ENCODE results near the gene ZNF727. TPM values are rescaled to one million over a fixed set of nuclear protein-coding genes. Genes with fewer than 3 reads are reported as not detected.
"Not testable (repeated sequence)": the region's sequence is repeated elsewhere in the genome, so short reads cannot be mapped to it uniquely, and the experiment has no call there.

Gene ZNF727
- total RNA-seq: 1 to 10 TPM in 1 of 4 donors, under 1 TPM in 1, not detected in 2; 0.79 to 1.5 TPM

DNA sequence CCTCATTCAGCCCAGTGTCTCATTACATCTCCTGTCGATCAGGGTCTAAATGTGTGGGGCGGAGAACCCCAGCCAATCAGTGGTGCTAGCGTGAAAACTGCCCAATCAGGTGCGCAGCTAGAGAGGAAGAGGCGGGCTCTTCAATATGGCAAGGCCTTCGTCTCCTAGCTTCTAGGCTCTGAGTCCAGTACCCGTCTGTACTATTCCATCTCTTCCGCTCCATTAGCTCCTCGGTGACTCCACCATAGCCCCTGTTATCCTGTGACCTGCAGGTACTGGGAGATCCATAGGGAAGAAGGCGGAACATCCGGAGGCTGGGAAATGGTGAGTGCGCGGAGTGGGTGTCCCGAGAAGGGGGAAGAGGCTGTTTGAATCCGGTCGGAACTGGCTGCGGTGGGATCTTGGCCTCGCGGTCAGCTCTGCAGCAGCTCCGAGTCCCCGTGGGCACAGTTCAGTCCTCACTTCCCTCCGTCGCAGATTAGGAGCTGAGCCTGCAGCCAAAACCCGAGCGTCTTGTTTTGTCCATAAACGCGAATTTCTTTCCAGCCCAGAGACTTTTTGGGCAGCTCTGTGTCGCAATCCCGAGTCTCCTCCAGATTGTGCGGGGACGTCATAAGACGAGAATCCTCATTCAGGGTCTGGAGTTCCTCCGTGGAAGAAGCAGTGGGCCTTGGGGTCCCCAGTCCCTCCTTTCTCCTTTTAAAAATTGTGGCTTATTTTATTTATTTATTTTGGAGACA, at the start of gene ZNF727:
TSS of gene ZNF727 (plus strand) at position 134 of the 740 bp plus-strand sequence. CDS start at position 322, 188 bp downstream.
- Histone ChIP-seq H3K9me3 (peaks cover 3 to 26% of the 10 kb centered on the region in 2 donors), H3K36me3 (no peaks in the 10 kb centered on the region), H3K4me1 (peaks cover 0 to 6% (median 2%) of the 10 kb centered on the region in 4 donors), H3K4me3 (peak within 1 kb of the TSS in 3 of 4 donors; percentile 35 to 59 (median 43)), H3K27ac (peak within 1 kb of the TSS; percentile 8 to 78 (median 71)), H3K27me3 (no peaks in the 10 kb centered on the region)
- intact Hi-C loops (cut with DNase I; ENCODE audit: low total_unique reads): no loop called here
- TF ChIP-seq EP300 (IDR thresholded peaks at IDR 0.05; ENCODE audit: low read depth): no peak
- TF ChIP-seq POLR2A (IDR thresholded peaks at IDR 0.05): no peak
- TF ChIP-seq POLR2AphosphoS5 (IDR thresholded peaks at IDR 0.05): no peak
- TF ChIP-seq, protein P1, sequence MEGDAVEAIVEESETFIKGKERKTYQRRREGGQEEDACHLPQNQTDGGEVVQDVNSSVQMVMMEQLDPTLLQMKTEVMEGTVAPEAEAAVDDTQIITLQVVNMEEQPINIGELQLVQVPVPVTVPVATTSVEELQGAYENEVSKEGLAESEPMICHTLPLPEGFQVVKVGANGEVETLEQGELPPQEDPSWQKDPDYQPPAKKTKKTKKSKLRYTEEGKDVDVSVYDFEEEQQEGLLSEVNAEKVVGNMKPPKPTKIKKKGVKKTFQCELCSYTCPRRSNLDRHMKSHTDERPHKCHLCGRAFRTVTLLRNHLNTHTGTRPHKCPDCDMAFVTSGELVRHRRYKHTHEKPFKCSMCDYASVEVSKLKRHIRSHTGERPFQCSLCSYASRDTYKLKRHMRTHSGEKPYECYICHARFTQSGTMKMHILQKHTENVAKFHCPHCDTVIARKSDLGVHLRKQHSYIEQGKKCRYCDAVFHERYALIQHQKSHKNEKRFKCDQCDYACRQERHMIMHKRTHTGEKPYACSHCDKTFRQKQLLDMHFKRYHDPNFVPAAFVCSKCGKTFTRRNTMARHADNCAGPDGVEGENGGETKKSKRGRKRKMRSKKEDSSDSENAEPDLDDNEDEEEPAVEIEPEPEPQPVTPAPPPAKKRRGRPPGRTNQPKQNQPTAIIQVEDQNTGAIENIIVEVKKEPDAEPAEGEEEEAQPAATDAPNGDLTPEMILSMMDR (IDR thresholded peaks at IDR 0.05): no peak
- 0 to 65% methylated on average over 1 to 33 of the region's 33 CpGs for WGBS, 2 donors (ENCODE audit: low coverage in 1 of 2)
- in situ Hi-C loops (cut with MboI; ENCODE audit: low pct_ligation_motif_present in 1 of 4, low pct_unique_long_range_greater_than_20kb in 1 of 4, low sequenced_read_pairs in 3 of 4): no loop called here
- peak; percentile 12 for DNase-seq

DNA sequence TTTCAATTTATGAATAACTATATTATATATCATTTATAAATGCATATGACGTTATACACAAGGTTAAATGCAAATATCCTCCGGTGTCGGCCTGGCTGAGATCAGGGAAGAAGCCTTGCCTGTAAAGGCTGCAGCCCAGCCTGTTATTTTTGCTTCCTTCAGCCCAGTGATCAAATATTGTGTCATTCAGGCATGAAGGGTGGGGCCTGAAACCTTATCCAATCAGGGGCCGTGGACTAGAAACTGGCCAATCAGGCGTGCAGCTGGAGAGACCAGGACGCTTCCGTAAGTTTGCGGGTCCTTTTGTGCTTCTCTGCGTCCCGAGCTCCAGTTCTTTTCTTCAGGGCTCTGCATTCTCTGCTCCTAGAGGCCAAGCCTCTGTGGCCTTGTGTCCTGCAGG, 46.7 kb upstream of the ZNF727 start, which contains the start of gene ZNF722:
TSS of gene ZNF722 (plus strand) at position 301 of the 400 bp plus-strand sequence. CDS start 113 bp downstream, outside the sequence.
- DNase-seq: no peak
- Histone ChIP-seq H3K4me1 (no peaks in the 10 kb centered on the region), H3K36me3 (no peaks in the 10 kb centered on the region), H3K27ac (no peak within 1 kb of the TSS), H3K4me3 (no peak within 1 kb of the TSS), H3K27me3 (no peaks in the 10 kb centered on the region), H3K9me3 (peaks cover 15 to 37% of the 10 kb centered on the region in 2 donors)
- 78 to 89% methylated on average over 3 to 10 of the region's 10 CpGs for WGBS, 2 donors (ENCODE audit: low coverage in 1 of 2)
- in situ Hi-C loops (cut with MboI; ENCODE audit: low pct_ligation_motif_present in 1 of 4, low pct_unique_long_range_greater_than_20kb in 1 of 4, low sequenced_read_pairs in 3 of 4): no loop called here
- intact Hi-C loops (cut with DNase I; ENCODE audit: low total_unique reads): no loop called here
- TF ChIP-seq EP300 (IDR thresholded peaks at IDR 0.05; ENCODE audit: low read depth): no peak
- TF ChIP-seq, protein P1 (IDR thresholded peaks at IDR 0.05): no peak
- TF ChIP-seq POLR2A (IDR thresholded peaks at IDR 0.05): no peak
- TF ChIP-seq POLR2AphosphoS5 (IDR thresholded peaks at IDR 0.05): no peak

DNA sequence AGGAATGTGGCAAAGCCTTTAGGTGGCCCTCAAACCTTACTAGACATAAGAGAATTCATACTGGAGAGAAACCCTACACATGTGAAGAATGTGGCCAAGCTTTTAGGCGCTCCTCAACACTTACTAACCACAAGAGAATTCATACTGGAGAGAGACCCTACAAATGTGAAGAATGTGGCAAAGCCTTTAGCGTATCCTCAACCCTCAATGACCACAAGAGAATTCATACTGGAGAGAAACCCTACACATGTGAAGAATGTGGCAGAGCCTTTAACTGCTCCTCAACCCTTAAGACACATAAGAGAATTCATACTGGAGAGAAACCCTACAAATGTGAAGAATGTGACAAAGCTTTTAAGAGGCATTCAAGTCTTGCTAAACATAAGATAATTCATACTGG, 29.7 kb upstream of the ZNF727 start:
- H3K4me1 ChIP-seq; H3K27me3 ChIP-seq; H3K27ac ChIP-seq; H3K36me3 ChIP-seq; in situ Hi-C loops (cut with MboI; ENCODE audit: low pct_ligation_motif_present in 1 of 4, low pct_unique_long_range_greater_than_20kb in 1 of 4, low sequenced_read_pairs in 3 of 4); DNase-seq; intact Hi-C loops (cut with DNase I; ENCODE audit: low total_unique reads); H3K4me3 ChIP-seq: not testable (repeated sequence)
- WGBS, 2 donors (ENCODE audit: low coverage in 1 of 2): 67% methylated on average over 2 of the region's 2 CpGs; no CpG with 5 or more reads in 1 of the 2 donors
- peaks cover 32 to 50% of the 10 kb centered on the region in 2 donors for H3K9me3 ChIP-seq

DNA sequence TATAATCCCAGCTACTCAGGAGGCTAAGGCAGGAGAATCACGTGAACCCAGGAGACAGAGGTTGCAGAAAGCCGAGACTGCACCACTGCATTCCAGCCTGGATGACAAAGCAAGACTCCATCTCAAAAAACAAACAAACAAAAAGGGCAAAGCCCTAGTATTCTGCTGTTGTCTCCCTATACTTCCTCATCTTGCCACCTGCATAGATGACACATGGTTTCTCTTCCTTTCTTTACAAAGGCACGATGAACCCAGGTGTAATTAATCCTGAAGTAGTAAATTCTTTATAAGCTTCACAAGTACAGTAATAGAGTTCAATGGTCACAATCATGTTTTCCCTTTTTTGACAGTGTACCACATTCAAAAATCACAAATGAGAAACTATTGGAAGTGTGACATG, 9.8 kb upstream of the ZNF727 start:
- in situ Hi-C loops (cut with MboI; ENCODE audit: low pct_ligation_motif_present in 1 of 4, low pct_unique_long_range_greater_than_20kb in 1 of 4, low sequenced_read_pairs in 3 of 4) (no loop called here), intact Hi-C loops (cut with DNase I; ENCODE audit: low total_unique reads) (no loop called here)
- Histone ChIP-seq H3K27me3 (no peaks in the 10 kb centered on the region), H3K4me1 (no peaks in the 10 kb centered on the region), H3K4me3 (no peak overlapping the region), H3K9me3 (peaks cover 28 to 55% of the 10 kb centered on the region in 2 donors), H3K36me3 (no peaks in the 10 kb centered on the region), H3K27ac (no peak overlapping the region)
- no peak for DNase-seq
- TF ChIP-seq POLR2A (IDR thresholded peaks at IDR 0.05) (no peak), POLR2AphosphoS5 (IDR thresholded peaks at IDR 0.05) (no peak), EP300 (IDR thresholded peaks at IDR 0.05; ENCODE audit: low read depth) (no peak)
- TF ChIP-seq, protein P1 (IDR thresholded peaks at IDR 0.05): no peak
- 50 to 84% methylated on average over 3 of the region's 3 CpGs for WGBS, 2 donors (ENCODE audit: low coverage in 1 of 2)
